ENCODE results near the gene NTM.

NTM gene

DNA sequence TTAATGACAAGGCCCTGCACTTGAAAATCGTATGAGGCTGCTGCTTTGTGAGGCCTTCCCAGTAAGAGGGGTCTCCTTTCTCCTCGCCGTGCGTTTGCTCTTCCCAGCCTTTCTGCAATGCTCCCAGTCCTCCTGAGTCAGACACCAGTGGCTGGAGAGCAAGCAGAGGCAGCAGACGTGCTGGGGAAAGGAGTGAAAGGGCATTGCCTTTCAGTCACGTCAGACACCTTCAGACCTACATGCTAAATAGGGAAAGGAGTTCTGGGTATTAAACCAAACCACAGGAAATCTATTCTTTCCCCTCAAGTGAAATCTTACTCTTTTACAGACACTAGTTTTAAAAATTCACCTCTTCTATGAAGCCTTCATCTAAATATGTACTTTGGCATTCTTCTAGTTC lies 274.8 kb downstream of the NTM start:
- Histone ChIP-seq H3K27me3 (ENCODE audit: insufficient read depth, low read depth, severe bottlenecking) (no peaks in the 10 kb centered on the region), H3K4me3 (ENCODE audit: low read depth, low read length) (no peak overlapping the region), H3K36me3 (no peaks in the 10 kb centered on the region), H3K9me3 (ENCODE audit: severe bottlenecking) (no peaks in the 10 kb centered on the region), H3K27ac (no peak overlapping the region)
- no peak for DNase-seq
- TF ChIP-seq, protein P1, sequence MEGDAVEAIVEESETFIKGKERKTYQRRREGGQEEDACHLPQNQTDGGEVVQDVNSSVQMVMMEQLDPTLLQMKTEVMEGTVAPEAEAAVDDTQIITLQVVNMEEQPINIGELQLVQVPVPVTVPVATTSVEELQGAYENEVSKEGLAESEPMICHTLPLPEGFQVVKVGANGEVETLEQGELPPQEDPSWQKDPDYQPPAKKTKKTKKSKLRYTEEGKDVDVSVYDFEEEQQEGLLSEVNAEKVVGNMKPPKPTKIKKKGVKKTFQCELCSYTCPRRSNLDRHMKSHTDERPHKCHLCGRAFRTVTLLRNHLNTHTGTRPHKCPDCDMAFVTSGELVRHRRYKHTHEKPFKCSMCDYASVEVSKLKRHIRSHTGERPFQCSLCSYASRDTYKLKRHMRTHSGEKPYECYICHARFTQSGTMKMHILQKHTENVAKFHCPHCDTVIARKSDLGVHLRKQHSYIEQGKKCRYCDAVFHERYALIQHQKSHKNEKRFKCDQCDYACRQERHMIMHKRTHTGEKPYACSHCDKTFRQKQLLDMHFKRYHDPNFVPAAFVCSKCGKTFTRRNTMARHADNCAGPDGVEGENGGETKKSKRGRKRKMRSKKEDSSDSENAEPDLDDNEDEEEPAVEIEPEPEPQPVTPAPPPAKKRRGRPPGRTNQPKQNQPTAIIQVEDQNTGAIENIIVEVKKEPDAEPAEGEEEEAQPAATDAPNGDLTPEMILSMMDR (IDR thresholded peaks at IDR 0.05; ENCODE audit: low read depth, low read length), result no peak

DNA sequence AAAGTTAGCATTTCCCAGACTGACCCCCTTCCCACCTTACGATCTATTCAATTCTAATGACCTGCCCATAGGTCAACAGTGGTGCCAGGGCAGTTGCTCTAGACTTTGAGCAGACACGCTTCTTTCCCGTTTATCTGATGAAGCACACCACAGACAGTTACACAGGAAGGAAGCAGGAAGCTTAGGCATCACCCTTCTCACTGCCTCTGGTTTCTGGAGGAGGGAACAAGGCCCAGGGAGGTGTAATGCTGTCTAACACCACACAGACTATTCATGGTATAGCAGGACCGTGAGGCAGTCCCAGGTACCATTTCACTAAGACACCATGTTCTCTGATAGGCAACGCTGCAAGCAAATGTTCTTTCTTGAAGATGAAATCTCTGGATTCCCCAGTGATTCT lies 279.4 kb downstream of the NTM start:
- DNase-seq, result no peak
- Histone ChIP-seq H3K27me3 (ENCODE audit: insufficient read depth, low read depth, severe bottlenecking) (no peaks in the 10 kb centered on the region), H3K9me3 (ENCODE audit: severe bottlenecking) (no peaks in the 10 kb centered on the region), H3K27ac (no peak overlapping the region), H3K36me3 (no peaks in the 10 kb centered on the region), H3K4me3 (ENCODE audit: low read depth, low read length) (no peak overlapping the region)
- TF ChIP-seq, protein P1 (IDR thresholded peaks at IDR 0.05; ENCODE audit: low read depth, low read length), result no peak

DNA sequence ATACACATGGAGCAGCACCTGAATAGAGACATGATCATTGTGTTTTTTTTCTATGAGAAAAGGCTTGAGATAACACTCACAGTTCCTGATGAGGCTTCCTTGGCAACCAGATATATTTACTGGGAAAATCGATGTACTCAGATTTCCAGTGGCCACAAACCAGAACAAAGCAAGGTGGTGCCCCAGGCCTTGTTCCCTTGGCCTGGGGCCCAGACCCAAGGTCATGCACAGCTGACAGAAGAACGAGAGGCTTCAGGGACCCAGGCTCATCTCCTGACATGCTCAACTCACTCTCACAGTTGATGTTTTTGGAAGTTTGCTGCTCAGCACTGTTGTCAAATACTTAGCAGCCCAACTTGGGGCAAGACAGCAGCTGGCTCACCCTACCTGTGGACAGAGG lies 281.8 kb downstream of the NTM start:
- H3K9me3 ChIP-seq (ENCODE audit: severe bottlenecking), result no peaks in the 10 kb centered on the region
- H3K36me3 ChIP-seq, result no peaks in the 10 kb centered on the region
- DNase-seq, result no peak
- no peak overlapping the region for H3K27ac ChIP-seq
- TF ChIP-seq, protein P1 (IDR thresholded peaks at IDR 0.05; ENCODE audit: low read depth, low read length), result no peak
- no peak overlapping the region for H3K4me3 ChIP-seq (ENCODE audit: low read depth, low read length)
- H3K27me3 ChIP-seq (ENCODE audit: insufficient read depth, low read depth, severe bottlenecking), result no peaks in the 10 kb centered on the region

DNA sequence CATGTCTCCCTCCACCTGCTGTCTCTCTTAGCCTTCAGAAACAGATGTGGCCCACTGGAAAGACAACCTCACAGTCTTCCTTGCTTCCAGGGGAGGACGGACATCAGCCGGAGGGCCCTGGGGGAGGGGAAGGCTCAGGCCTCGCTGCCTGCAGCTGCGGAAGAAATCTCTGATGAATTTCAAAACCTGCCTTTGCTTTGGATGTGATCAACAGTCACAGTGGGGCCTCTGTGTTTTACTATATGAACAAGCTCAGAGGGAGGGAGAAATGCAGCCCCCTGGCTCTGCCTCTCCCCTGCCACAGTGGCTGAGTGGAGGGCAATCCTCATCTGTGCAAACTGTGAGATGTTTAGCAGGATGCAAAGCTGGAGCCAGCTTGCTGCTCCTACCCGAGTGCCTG lies 282.8 kb downstream of the NTM start:
- Histone ChIP-seq H3K27ac (no peak overlapping the region), H3K4me3 (ENCODE audit: low read depth, low read length) (no peak overlapping the region), H3K36me3 (no peaks in the 10 kb centered on the region), H3K9me3 (ENCODE audit: severe bottlenecking) (no peaks in the 10 kb centered on the region), H3K27me3 (ENCODE audit: insufficient read depth, low read depth, severe bottlenecking) (no peaks in the 10 kb centered on the region)
- TF ChIP-seq, protein P1 (IDR thresholded peaks at IDR 0.05; ENCODE audit: low read depth, low read length), result no peak
- DNase-seq, result no peak

DNA sequence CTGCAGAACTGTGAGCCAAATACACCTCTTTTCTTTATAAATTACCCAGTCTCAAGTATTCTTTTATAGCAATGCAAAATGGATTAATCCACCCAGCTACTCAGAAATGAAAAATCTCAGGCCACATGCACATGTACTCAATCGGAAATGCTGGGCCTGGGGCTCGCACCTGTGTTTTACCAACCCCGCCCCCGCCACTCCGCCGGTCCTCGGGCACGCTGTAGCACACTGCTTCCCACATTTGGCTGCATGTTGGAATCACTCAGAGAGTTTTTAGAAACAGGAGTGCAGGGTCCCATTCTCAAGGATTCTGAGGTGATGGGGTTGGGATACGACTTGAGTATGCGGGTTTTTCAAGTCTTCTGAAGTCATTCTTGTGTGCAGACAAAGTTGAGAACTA lies 284.4 kb downstream of the NTM start:
- DNase-seq, result no peak
- no peak overlapping the region for H3K4me3 ChIP-seq (ENCODE audit: low read depth, low read length)
- H3K36me3 ChIP-seq, result no peaks in the 10 kb centered on the region
- H3K9me3 ChIP-seq (ENCODE audit: severe bottlenecking), result no peaks in the 10 kb centered on the region
- TF ChIP-seq, protein P1 (IDR thresholded peaks at IDR 0.05; ENCODE audit: low read depth, low read length), result no peak
- H3K27me3 ChIP-seq (ENCODE audit: insufficient read depth, low read depth, severe bottlenecking), result no peaks in the 10 kb centered on the region
- H3K27ac ChIP-seq, result no peak overlapping the region

DNA sequence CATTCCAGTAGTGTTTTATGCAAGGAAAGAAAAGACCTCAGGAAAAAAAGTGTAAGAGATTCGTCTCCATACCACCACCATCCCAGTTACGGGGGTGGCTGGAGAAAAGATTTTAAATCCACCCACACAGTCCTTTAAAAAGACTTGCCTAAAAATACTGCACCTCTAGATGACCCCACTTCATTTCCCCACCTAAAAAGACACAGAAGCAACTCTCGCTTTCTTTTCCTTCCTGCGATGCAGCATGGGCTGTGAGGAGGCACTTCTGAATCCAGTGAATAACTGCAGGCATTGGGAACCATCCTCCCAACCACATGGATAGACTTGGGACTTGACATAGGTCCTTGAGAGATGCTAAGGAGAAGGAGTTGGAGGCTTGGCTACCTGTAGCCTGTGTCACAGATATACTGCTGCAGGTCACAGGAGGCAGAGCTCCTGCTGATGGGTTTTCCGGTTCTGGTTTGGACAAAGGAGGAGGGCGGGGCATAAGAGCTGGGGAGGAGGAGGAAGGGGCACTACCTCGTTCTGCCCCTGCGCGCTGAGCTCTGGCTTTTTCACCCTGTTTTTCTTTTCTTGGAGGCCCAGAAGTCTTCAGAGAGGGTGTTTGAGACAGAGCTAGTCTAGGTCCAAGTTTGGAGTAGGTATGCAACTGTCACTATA lies 285.9 kb downstream of the NTM start:
- no peak overlapping the region for H3K27ac ChIP-seq
- TF ChIP-seq, protein P1 (IDR thresholded peaks at IDR 0.05; ENCODE audit: low read depth, low read length), result no peak
- H3K27me3 ChIP-seq (ENCODE audit: insufficient read depth, low read depth, severe bottlenecking), result no peaks in the 10 kb centered on the region
- no peak overlapping the region for H3K4me3 ChIP-seq (ENCODE audit: low read depth, low read length)
- no peaks in the 10 kb centered on the region for H3K36me3 ChIP-seq
- DNase-seq, result no peak
- no peaks in the 10 kb centered on the region for H3K9me3 ChIP-seq (ENCODE audit: severe bottlenecking)

All from WERI-Rb-1 (cell line).